AG09319 (cell line): ENCODE measurements around the gene KRT81.
"Not testable (repeated sequence)": the region's sequence is repeated elsewhere in the genome, so short reads cannot be mapped to it uniquely, and the experiment has no call there.

Experiments
- DNase-seq: peaks from one replicate; pipeline ENCODE4 v3.0.0-alpha.2; 2010; ENCODE audit warnings: low read depth; ENCODE audit errors: extremely low read depth
- TF ChIP-seq, protein P1 (sequence below): IDR thresholded peaks from 2 replicates; pipeline ENCODE4 v1.5.1; 2011; ENCODE audit warnings: low read depth, mild to moderate bottlenecking, inconsistent platforms, low read length, moderate library complexity

The KRT81 gene

DNA sequence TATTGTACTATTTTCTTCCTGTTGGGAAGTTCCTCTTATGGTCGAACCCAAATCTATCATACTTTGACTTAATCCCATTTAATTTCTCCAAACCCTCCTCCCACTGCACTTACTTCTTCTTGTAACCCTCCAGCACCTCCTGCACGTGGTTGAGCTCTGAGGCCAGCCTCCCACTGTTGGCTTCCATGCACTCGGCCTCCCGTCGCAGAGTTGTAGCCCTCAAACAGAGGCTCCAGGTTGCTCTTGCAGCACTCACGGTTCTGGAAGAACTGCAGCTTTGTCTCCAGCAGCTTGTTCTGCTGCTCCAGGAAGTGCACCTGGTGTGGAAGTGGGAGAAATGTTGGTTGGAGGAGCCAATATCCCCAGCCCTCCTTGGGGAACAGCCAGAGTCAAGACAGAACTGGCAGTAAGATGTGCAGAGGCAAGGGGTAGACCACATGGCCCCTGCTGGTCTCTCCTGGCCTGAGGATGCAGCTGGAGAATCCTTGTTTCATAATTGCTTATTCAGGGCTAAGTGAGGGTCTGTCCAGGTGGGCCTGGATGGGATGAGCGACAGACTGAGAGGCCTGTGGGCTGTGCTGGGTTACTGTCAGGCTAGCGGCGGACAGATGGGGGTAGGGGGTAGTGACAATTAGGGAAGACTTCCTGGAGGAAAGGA is 35.3 kb downstream of the KRT81 start:
- no peak for DNase-seq
- TF ChIP-seq, protein P1, sequence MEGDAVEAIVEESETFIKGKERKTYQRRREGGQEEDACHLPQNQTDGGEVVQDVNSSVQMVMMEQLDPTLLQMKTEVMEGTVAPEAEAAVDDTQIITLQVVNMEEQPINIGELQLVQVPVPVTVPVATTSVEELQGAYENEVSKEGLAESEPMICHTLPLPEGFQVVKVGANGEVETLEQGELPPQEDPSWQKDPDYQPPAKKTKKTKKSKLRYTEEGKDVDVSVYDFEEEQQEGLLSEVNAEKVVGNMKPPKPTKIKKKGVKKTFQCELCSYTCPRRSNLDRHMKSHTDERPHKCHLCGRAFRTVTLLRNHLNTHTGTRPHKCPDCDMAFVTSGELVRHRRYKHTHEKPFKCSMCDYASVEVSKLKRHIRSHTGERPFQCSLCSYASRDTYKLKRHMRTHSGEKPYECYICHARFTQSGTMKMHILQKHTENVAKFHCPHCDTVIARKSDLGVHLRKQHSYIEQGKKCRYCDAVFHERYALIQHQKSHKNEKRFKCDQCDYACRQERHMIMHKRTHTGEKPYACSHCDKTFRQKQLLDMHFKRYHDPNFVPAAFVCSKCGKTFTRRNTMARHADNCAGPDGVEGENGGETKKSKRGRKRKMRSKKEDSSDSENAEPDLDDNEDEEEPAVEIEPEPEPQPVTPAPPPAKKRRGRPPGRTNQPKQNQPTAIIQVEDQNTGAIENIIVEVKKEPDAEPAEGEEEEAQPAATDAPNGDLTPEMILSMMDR = no peak

DNA sequence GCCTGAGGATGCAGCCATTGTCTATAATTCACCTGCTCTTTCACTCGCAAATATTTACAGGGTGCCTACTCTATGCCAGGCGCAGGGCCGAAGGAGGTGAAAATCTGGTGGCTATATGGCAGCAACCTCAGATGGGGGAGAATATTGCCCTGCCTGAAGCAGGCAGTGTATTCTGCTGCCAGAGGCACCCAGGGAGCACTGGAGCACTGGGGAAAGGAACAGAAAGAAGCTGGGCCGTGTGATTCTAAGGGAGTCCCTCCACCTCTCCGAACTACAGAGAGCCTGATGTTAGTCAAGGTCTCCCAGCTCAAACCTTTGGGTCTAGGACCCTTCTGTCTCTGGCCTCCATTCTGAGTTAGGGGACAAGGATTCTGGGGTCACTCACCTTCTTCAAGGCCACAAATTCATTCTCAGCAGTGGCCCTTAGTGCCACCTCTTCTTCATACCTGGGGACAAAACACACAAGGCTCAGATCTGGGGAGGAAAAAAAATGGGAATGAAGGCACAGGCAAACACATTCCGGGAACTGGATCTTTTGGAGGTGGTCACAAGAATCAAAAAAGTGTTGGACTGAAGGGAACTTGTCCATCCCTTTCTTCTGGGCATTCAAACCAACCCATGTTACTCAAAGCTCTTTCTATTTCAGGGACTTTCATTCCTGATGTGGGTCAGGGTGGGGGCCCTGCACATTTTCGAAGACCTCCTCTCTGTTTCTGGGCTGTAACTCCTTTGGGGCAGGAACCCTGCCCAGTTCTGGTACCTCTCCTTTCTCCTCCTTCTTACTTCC is 36.2 kb downstream of the KRT81 start:
- TF ChIP-seq, protein P1 = no peak

DNA sequence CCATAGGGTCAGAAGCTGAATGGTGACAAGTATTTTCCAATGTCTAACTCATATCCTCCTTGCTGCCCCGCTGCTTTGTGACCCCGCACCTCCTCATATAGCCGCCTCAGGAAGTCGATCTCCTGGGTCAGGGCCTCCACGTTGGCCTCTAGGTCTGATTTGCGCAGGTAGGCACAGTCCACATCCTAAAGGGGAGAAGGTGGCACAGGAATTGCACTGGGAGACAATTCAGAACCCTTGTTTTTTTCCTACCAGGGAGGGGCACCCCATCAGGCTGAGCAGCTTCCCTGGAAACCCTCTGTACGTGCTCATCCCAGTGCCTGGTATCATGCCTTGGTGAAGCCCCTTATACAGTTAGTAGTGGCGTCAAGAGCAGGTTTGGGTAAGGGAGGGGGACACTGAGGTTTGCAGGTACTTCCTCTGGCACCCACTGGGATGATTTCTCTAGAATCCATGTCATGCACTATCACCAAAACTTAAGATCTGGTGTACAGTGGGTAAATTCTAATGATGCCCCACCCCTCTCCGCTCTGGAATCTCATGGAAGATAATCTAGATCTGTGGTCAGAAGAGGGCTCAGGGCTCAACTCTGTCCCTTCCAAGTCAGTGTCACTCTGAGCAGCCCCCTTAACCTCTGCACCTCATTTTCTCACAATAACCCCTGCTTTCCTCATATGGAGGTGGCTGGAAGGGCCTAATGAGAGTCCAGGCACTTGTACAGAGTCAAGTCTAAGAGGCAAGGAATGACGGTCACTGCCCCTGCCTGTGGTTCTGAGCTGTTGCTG is 37.0 kb downstream of the KRT81 start:
- TF ChIP-seq, protein P1 = no peak
- no peak for DNase-seq

More for the DNA sequence above, 36.2 kb downstream of the KRT81 start:
- no peak for DNase-seq

DNA sequence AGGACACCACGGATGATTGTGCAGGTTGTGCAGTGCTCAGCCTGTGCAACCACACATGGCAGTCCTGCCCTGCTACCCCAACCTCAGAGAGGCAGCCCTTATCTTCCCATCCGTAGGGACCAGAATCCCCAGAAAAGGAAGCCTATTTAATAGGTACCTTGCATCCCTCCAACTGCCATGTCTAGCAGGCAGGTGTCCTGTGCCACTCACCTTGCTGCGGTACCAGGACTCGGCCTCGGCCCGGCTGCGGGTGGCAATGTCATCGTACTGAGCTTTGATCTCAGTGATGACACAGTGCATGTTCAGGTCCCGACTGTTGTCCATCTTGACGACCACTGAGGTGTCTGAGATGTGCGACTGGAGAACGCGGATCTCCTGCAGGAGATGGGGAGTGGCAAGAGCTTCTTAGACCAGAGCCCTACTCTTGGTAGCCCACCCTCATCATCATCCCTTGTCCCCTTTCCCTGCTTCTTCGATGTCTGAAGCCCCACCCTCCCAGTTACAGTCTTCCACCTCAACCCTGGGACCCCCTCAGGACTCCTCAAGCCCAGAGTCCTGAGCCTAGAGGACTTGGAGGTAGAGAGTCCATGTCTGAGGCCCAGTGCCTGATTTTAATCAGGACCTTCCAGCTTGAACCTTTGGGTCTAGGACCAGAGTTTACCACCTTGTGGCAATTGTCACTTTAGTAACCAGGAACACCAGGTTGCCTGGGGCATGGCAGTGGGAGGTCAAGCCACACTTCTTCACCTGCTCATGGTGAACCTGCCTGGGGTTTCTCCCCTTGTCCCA is 37.7 kb downstream of the KRT81 start:
- DNase-seq = no peak

DNA sequence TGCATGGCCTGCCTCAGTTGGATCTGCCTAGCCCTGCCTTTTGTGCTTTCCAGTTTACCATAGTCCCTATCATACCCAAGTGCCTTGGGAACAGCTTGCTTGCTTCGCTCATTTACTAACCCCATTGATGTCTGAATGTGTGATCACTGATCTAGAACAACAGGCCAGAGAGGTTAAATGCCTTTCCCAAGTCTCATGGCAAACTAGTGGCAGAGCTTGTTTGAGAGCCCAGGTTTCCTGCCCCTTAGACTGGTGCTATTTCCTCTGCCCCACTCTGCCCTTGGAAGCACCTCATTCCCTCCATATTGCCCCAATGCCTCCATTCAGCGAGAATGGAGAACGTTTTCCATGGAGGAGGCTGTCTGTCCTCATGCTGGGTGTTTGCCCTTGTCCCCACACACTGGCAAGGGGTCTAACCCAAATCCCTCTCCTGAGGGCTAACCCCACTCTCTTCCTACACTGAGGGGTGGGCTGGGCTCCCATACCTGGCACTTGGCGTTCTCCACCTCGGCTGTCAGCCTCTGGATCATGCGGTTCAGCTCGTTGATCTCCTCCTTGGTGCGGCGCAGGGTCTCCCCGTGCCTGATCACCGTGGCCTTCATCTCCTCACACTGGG is 38.5 kb downstream of the KRT81 start:
- TF ChIP-seq, protein P1 = no peak
- no peak for DNase-seq

More for the DNA sequence above, 37.7 kb downstream of the KRT81 start:
- TF ChIP-seq, protein P1 = no peak

DNA sequence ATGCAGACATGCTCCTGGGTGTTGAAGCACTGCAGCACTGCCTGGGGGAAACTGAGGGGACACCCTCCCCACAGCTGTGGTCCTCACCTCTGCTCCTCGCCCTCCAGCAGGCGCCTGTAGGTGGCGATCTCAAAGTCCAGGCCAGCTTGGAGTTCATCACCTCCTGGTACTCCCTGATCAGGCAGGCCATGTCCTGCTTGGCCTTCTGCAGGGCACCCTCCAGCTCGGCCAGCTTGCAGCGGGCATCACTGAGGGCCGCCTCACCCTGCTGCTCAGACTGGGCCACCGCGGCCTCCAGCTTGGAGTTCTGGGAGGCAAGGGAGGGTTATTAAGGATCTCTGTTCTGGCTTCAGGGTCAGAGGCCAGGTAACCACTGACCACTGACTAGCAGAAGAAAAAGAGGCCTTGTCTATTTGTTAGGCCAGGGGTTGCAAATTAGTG is 39.1 kb downstream of the KRT81 start:
- not testable (repeated sequence) for DNase-seq
